HepG2 (cell line): ENCODE measurements around the gene TAB2. TPM values are rescaled to one million over a fixed set of nuclear protein-coding genes. Genes with fewer than 3 reads are reported as not detected.

ENCODE experiments used
- ATAC-seq: fragments of 200-7000 bp; cut with Tn5 transposase; 3 replicates; pipeline ENCODE4 v1.9.1; 2020; ENCODE audit warnings: mild to moderate bottlenecking, moderate library complexity
- BruUV-seq: library from RNA; stranded (reverse); fragments of 400-500 nt; replicated peaks from 2 replicates; lab custom pipeline; 2021; lab: Mats Ljungman, UMichigan
- CTCF ChIA-PET: fragments of 300-600 bp; formaldehyde crosslinking; extraction: SDS; loops from one replicate; lab custom pipeline; 2021; ENCODE audit warnings: low total read pairs, inconsistent platforms, low intra/inter-chr PET ratio; lab: Yijun Ruan, JAX
- POLR2A ChIA-PET: fragments of 350-600 bp; sonication (Branson Sonifier 250); formaldehyde crosslinking; loops from one replicate; lab custom pipeline; 2020; ENCODE audit warnings: antibody characterized with exemption, inconsistent platforms; lab: Yijun Ruan, JAX
- DNase-seq: peaks from one replicate; pipeline ENCODE4 v3.0.0-alpha.2; 2015; ENCODE audit warnings: low spot score
- FAIRE-seq: peaks from 3 replicates; lab custom pipeline; 2011; peaks lifted over from hg19 to GRCh38; lab: Jason Lieb, UNC
- H2AFZ ChIP-seq: one replicate; pipeline ENCODE4 v1.6.1; 2011; ENCODE audit warnings: low read length, inconsistent platforms
- H3K27ac ChIP-seq: fragments of 300-600 bp; 3 replicates; pipeline ENCODE4 v1.8.0; 2011; ENCODE audit warnings: mixed run types, mild to moderate bottlenecking, mixed read lengths, low read length, inconsistent platforms; ENCODE audit not compliant: insufficient read depth; ENCODE audit errors: extremely low read length
- H3K27me3 ChIP-seq, 2 experiments: fragments of 200-600 bp in 1 of 2; 2 replicates in 1 of 2; 3 replicates in 1 of 2; pipeline versions ENCODE4 v1.6.0 to v1.8.0; 2011; ENCODE audit warnings: low read length in 2 of 2, mild to moderate bottlenecking in 2 of 2, moderate library complexity in 2 of 2, inconsistent platforms in 1 of 2; ENCODE audit not compliant: insufficient read depth in 2 of 2, control insufficient read depth in 1 of 2
- H3K36me3 ChIP-seq, 2 experiments: fragments of 200-600 bp in 1 of 2; replicated peaks in 1 of 2; 2 replicates in 1 of 2; 3 replicates in 1 of 2; pipeline versions ENCODE4 v1.5.1 to v1.8.0; 2011; ENCODE audit warnings: low read length in 2 of 2, inconsistent platforms in 1 of 2; ENCODE audit not compliant: insufficient read depth in 2 of 2, control insufficient read depth in 1 of 2
- H3K4me1 ChIP-seq: 2 replicates; pipeline ENCODE4 v1.5.1; 2012; ENCODE audit warnings: low read length, inconsistent platforms; ENCODE audit not compliant: insufficient read depth
- H3K4me2 ChIP-seq: 2 replicates; pipeline ENCODE4 v1.6.0; 2011; ENCODE audit warnings: low read depth, low read length, inconsistent platforms
- H3K4me3 ChIP-seq, 3 experiments: fragments of 200-600 bp in 1 of 3; sonication (generic), shearing (Covaris generic) in 1 of 3; replicated peaks in 1 of 3; 2 replicates each; pipeline ENCODE4 v1.5.1; 2011 to 2016; ENCODE audit warnings: low read length in 3 of 3, inconsistent platforms in 2 of 3, low read depth in 2 of 3, mild to moderate bottlenecking in 2 of 3, control low read depth in 1 of 3, mixed read lengths in 1 of 3; ENCODE audit not compliant: insufficient read depth in 1 of 3
- H3K79me2 ChIP-seq: one replicate; pipeline ENCODE4 v1.6.1; 2011; ENCODE audit warnings: low read length, inconsistent platforms; ENCODE audit not compliant: insufficient read depth
- H3K9ac ChIP-seq: 2 replicates; pipeline ENCODE4 v1.6.0; 2011; ENCODE audit warnings: mild to moderate bottlenecking, low read depth, low read length, inconsistent platforms; ENCODE audit not compliant: insufficient read depth
- H3K9me3 ChIP-seq: 2 replicates; pipeline ENCODE4 v1.5.1; 2012; ENCODE audit warnings: mild to moderate bottlenecking, low read length
- H4K20me1 ChIP-seq: 2 replicates; pipeline ENCODE4 v1.6.0; 2011; ENCODE audit warnings: inconsistent platforms, mild to moderate bottlenecking, low read length, moderate library complexity; ENCODE audit not compliant: insufficient read depth
- ESRRA ChIP-seq: sonication (generic); formaldehyde crosslinking; IDR thresholded peaks from 2 replicates; pipeline ENCODE4 v1.5.1; 2020; ENCODE audit warnings: mild to moderate bottlenecking, low read depth, missing genetic modification reagents
- EZH2 ChIP-seq: conservative IDR thresholded peaks from 2 replicates; pipeline ENCODE4 v1.6.1; 2012; ENCODE audit warnings: mild to moderate bottlenecking, low read depth, low read length, moderate library complexity
- MTF1 ChIP-seq: sonication (generic); formaldehyde crosslinking; IDR thresholded peaks from 2 replicates; pipeline ENCODE4 v1.5.0; 2020; ENCODE audit warnings: missing genetic modification reagents
- NCOA1 ChIP-seq: sonication (generic); formaldehyde crosslinking; IDR thresholded peaks from 2 replicates; pipeline ENCODE4 v1.9.0; 2021; ENCODE audit warnings: missing genetic modification reagents
- NR2F2 ChIP-seq: IDR thresholded peaks from 2 replicates; pipeline ENCODE4 v1.6.1; 2012; ENCODE audit warnings: low read depth, inconsistent platforms, borderline replicate concordance
- RXRA ChIP-seq: sonication (generic); formaldehyde crosslinking; IDR thresholded peaks from 2 replicates; pipeline ENCODE4 v1.5.1; 2020; ENCODE audit warnings: missing genetic modification reagents
- SKI ChIP-seq: fragments of 450-650 bp; IDR thresholded peaks from one replicate; pipeline ENCODE4 v1.6.1; 2018; ENCODE audit warnings: mild to moderate bottlenecking; ENCODE audit not compliant: partially characterized antibody
- TCF7L2 ChIP-seq: IDR thresholded peaks from 2 replicates; pipeline ENCODE4 v1.6.1; 2011; ENCODE audit warnings: mild to moderate bottlenecking, low read depth, low read length, moderate library complexity
- WIZ ChIP-seq: sonication (generic); formaldehyde crosslinking; IDR thresholded peaks from 2 replicates; pipeline ENCODE4 v1.5.1; 2020; ENCODE audit warnings: mild to moderate bottlenecking, missing genetic modification reagents
- ZNF570 ChIP-seq: sonication (generic); formaldehyde crosslinking; IDR thresholded peaks from 2 replicates; pipeline ENCODE4 v1.4.0; 2020; ENCODE audit warnings: mild to moderate bottlenecking, missing genetic modification reagents, borderline replicate concordance
- ZNF574 ChIP-seq: sonication (generic); formaldehyde crosslinking; IDR thresholded peaks from 2 replicates; pipeline ENCODE4 v1.4.0; 2020; ENCODE audit warnings: missing genetic modification reagents
- ZNF607 ChIP-seq: sonication (generic); formaldehyde crosslinking; IDR thresholded peaks from 2 replicates; pipeline ENCODE4 v1.5.1; 2020; ENCODE audit warnings: missing genetic modification reagents, mild to moderate bottlenecking, borderline replicate concordance
- ZNF7 ChIP-seq: IDR thresholded peaks from 2 replicates; pipeline ENCODE4 v1.6.1; 2016; ENCODE audit warnings: missing biosample characterization, missing genetic modification reagents
- ZNF891 ChIP-seq: sonication (generic); formaldehyde crosslinking; IDR thresholded peaks from 2 replicates; pipeline ENCODE4 v1.5.0; 2020; ENCODE audit warnings: mild to moderate bottlenecking, missing genetic modification reagents
- WGBS: methylation state at CpG from one replicate; pipeline ENCODE4 v1.1.6; 2017; ENCODE audit warnings: low lambda C conversion rate; 5-methylcytosine and 5-hydroxymethylcytosine counted together
- in situ Hi-C: cut with HindIII; loops from 2 replicates; pipeline ENCODE4 v1.10.0; 2017; ENCODE audit warnings: low pct_unique_long_range_greater_than_20kb; ENCODE audit not compliant: extremely low pct_ligation_motif_present
- intact Hi-C: fragments of 100-400 bp; cut with micrococcal nuclease; formaldehyde crosslinking; loops from one replicate; pipeline ENCODE4 v1.10.0; 2022; ENCODE audit not compliant: unreplicated experiment
- polyA plus RNA-seq, 8 experiments: library from polyadenylated mRNA; depleted of rRNA in 3 of 8; stranded (reverse) in 7 of 8; unstranded in 1 of 8; fragments of >200 nt; fragmentation: Illumina TruSeq in 4 of 8; extraction: Trizol in 4 of 8; gene quantifications; 2 replicates each; pipeline versions ENCODE4 v1.2.1 to v1.2.3, GENCODE V29; 2011 to 2016; ENCODE audit warnings: low read depth in 4 of 8, missing spikeins in 1 of 8, mixed read lengths in 1 of 8; ENCODE audit not compliant: insufficient read depth in 1 of 8
- total RNA-seq, 5 experiments: library from RNA; depleted of rRNA; stranded (reverse); fragments of >200 nt; fragmentation: Illumina TruSeq; extraction: Trizol; gene quantifications; 2 replicates each; pipeline ENCODE4 v1.2.3, GENCODE V29; 2016; ENCODE audit warnings: low read depth in 1 of 5

Gene TAB2
- total and polyA plus RNA-seq, 2 of the 13 experiments (the other 11 are each of a cell fraction or from before 2014, with no cell fraction given): 23.7 to 50.2 TPM

GRCh38 chr6:149293244-149293643 is 24.3 kb upstream of the TAB2 start:
- CTCF ChIA-PET: no interaction called here
- H3K9ac ChIP-seq: no peak overlapping the region
- peaks cover 0 to 13% of the 10 kb centered on the region in 2 experiments; a peak in 3 of 5 replicates for H3K27me3 ChIP-seq
- H3K4me3 ChIP-seq: no peak overlapping the region
- peaks cover 9% of the 10 kb centered on the region; the same call in 1 of the 2 replicates for H3K4me1 ChIP-seq
- no peak overlapping the region for H3K27ac ChIP-seq
- H3K4me2 ChIP-seq: no peak overlapping the region
- no peaks in the 10 kb centered on the region for H3K36me3 ChIP-seq
- in situ Hi-C loops: no loop called here
- FAIRE-seq: no peak
- 33% methylated on average over 1 of the region's 1 CpG for WGBS
- TF ChIP-seq WIZ (CRISPR knock-in tag) (no peak), SKI (no peak), NCOA1 (CRISPR knock-in tag) (no peak), ZNF7 (CRISPR knock-in tag) (no peak), EZH2 (no peak), ESRRA (CRISPR knock-in tag) (no peak), ZNF891 (CRISPR knock-in tag) (no peak)
- intact Hi-C loops: no loop called here
- H2AFZ ChIP-seq: no peak overlapping the region
- no peak for DNase-seq
- H3K9me3 ChIP-seq: no peaks in the 10 kb centered on the region
- ATAC-seq: no peak
- POLR2A ChIA-PET: no interaction called here
- no peaks in the 10 kb centered on the region for H4K20me1 ChIP-seq
- no TSS peak for BruUV-seq
- H3K79me2 ChIP-seq: no peaks in the 10 kb centered on the region

GRCh38 chr6:149300563-149300962 is 16.9 kb upstream of the TAB2 start:
- BruUV-seq: no TSS peak
- in situ Hi-C loops: no loop called here
- 78% methylated on average over 1 of the region's 1 CpG for WGBS

More at GRCh38 chr6:149300563-149300962, 16.9 kb upstream of the TAB2 start:
- Histone ChIP-seq H3K4me1 (no peaks in the 10 kb centered on the region), H4K20me1 (no peaks in the 10 kb centered on the region), H3K27me3 (peaks cover 0 to 17% of the 10 kb centered on the region in 2 experiments; a peak in 3 of 5 replicates), H3K4me2 (no peak overlapping the region), H2AFZ (no peak overlapping the region), H3K27ac (no peak overlapping the region), H3K79me2 (no peaks in the 10 kb centered on the region), H3K9me3 (no peaks in the 10 kb centered on the region), H3K9ac (no peak overlapping the region), H3K36me3 (no peaks in the 10 kb centered on the region), H3K4me3 (no peak overlapping the region)
- ATAC-seq: no peak
- CTCF ChIA-PET: no interaction called here
- intact Hi-C loops: no loop called here
- TF ChIP-seq RXRA (CRISPR knock-in tag) (no peak), MTF1 (CRISPR knock-in tag) (no peak), ZNF570 (CRISPR knock-in tag) (no peak), TCF7L2 (no peak), ZNF607 (CRISPR knock-in tag) (no peak), ZNF574 (CRISPR knock-in tag) (no peak), NR2F2 (no peak)
- FAIRE-seq: no peak
- DNase-seq: no peak
- POLR2A ChIA-PET: no interaction called here
